NCI-H748 (cell line): ENCODE data around the gene RARA.
"Not testable (repeated sequence)": the region's sequence is repeated elsewhere in the genome, so short reads cannot be mapped to it uniquely, and the experiment has no call there.

Source experiments
- DNase-seq: peaks from one replicate; lab custom pipeline; 2025; ENCODE audit not compliant: unreplicated experiment; lab: John Stamatoyannopoulos, UW

The RARA gene

GRCh38 chr17:40297511-40297910 lies 11.5 kb upstream of the RARA start:
- DNase-seq = no peak

- no peak for DNase-seq
These were observed 10.3 kb upstream of the RARA start for GRCh38 chr17:40298726-40299125.

GRCh38 chr17:40299159-40299757 lies 9.7 kb upstream of the RARA start:
- DNase-seq = not testable (repeated sequence)

GRCh38 chr17:40301315-40301714 lies 7.7 kb upstream of the RARA start:
- no peak for DNase-seq

- peak; percentile 20 for DNase-seq
These were observed 5.8 kb upstream of the RARA start for GRCh38 chr17:40303009-40303657.

- DNase-seq = peak; percentile 29
These were observed 5.0 kb upstream of the RARA start for GRCh38 chr17:40303708-40304551.

GRCh38 chr17:40304552-40304863 lies 4.5 kb upstream of the RARA start:
- DNase-seq = not testable (repeated sequence)

- not testable (repeated sequence) for DNase-seq
These were observed 4.1 kb upstream of the RARA start for GRCh38 chr17:40304866-40305265.

GRCh38 chr17:40306395-40306794 lies 2.6 kb upstream of the RARA start:
- DNase-seq = no peak

GRCh38 chr17:40307001-40307730 lies 1.8 kb upstream of the RARA start:
- no peak for DNase-seq

GRCh38 chr17:40307740-40308239 lies 1.2 kb upstream of the RARA start:
- no peak for DNase-seq

GRCh38 chr17:40309949-40310510 lies 1.1 kb downstream of the RARA start:
- no peak for DNase-seq

GRCh38 chr17:40310882-40311391 lies 2.0 kb downstream of the RARA start:
- DNase-seq = no peak

- no peak for DNase-seq
These were observed 2.6 kb downstream of the RARA start for GRCh38 chr17:40311575-40311974.

- DNase-seq = no peak
These were observed 3.3 kb downstream of the RARA start for GRCh38 chr17:40312131-40312731.

- no peak for DNase-seq
These were observed 4.1 kb downstream of the RARA start for GRCh38 chr17:40312893-40313667.

- DNase-seq = no peak
These were observed 4.9 kb downstream of the RARA start for GRCh38 chr17:40313668-40314583.

GRCh38 chr17:40314584-40314956 lies 5.6 kb downstream of the RARA start:
- peak; percentile 51 for DNase-seq

GRCh38 chr17:40315206-40315605 lies 6.2 kb downstream of the RARA start:
- DNase-seq = no peak
